ENCODE data around the gene PACRG. TPM values are rescaled to one million over a fixed set of nuclear protein-coding genes. Genes with fewer than 3 reads are reported as not detected.

Gene PACRG
- total and polyA plus RNA-seq, 2 of the 8 experiments (the other 6 are each of a cell fraction or from before 2014, with no cell fraction given) = 0.44 to 0.54 TPM

GRCh38 chr6:163192591-163192990, 464.8 kb downstream of the PACRG start:
- FAIRE-seq = no peak

More at GRCh38 chr6:163192591-163192990, 464.8 kb downstream of the PACRG start:
- WGBS, 2 experiments (ENCODE audit: extremely low coverage in 1 of 2, insufficient coverage in 1 of 2, insufficient read length in 1 of 2, insufficient replicate concordance in 2 of 2, low coverage in 1 of 2, low lambda C conversion rate in 2 of 2, missing lambda C conversion rate in 1 of 2) = 72% methylated on average over 5 of the region's 5 CpGs; no CpG with 5 or more reads in 1 of the 2 experiments
- Histone ChIP-seq H3K79me1 (ENCODE audit: low read depth, low read length) (no peaks in the 10 kb centered on the region), H2AK5ac (ENCODE audit: low read depth, low read length) (no peak overlapping the region), H3K4me3 (ENCODE audit: extremely low read depth in 1 of 4, insufficient read depth in 2 of 4, low read depth in 3 of 4, low read length in 4 of 4) (no peak overlapping the region), H3K27ac (ENCODE audit: low read depth, low read length) (no peak overlapping the region), H3K79me2 (ENCODE audit: control insufficient read depth in 1 of 2, insufficient read depth in 2 of 2, low read length in 2 of 2) (no peaks in the 10 kb centered on the region), H4K20me1 (replicated peaks in 1 of 2; ENCODE audit: control insufficient read depth in 1 of 2, insufficient read depth in 2 of 2, low read length in 2 of 2) (no peaks in the 10 kb centered on the region), H3K23me2 (ENCODE audit: low read depth, low read length) (no peaks in the 10 kb centered on the region), H2BK20ac (ENCODE audit: low read length) (no peak overlapping the region), H2BK15ac (ENCODE audit: low read length) (no peak overlapping the region), H4K91ac (replicated peaks; ENCODE audit: insufficient read length, low read length) (no peak overlapping the region), H3K4me1 (replicated peaks in 1 of 4; ENCODE audit: control insufficient read depth in 3 of 4, insufficient read depth in 4 of 4, low read length in 3 of 4) (no peaks in the 10 kb centered on the region), H3K36me3 (ENCODE audit: control insufficient read depth in 2 of 4, insufficient read depth in 4 of 4, low read length in 3 of 4) (no peaks in the 10 kb centered on the region), H3K27me3 (replicated peaks in 1 of 4; ENCODE audit: control insufficient read depth in 3 of 4, extremely low read depth in 1 of 4, insufficient read depth in 3 of 4, low read length in 3 of 4) (no peaks in the 10 kb centered on the region), H2AFZ (ENCODE audit: low read length) (no peak overlapping the region), H3K4ac (replicated peaks; ENCODE audit: insufficient read length, low read depth, low read length) (no peak overlapping the region), H3K4me2 (ENCODE audit: insufficient read depth in 1 of 2, low read depth in 2 of 2, low read length in 2 of 2) (no peak overlapping the region), H3K18ac (ENCODE audit: extremely low read depth, low read length) (no peak overlapping the region), H2BK120ac (replicated peaks; ENCODE audit: low read depth, low read length) (no peak overlapping the region), H2BK5ac (ENCODE audit: low read depth, low read length) (no peak overlapping the region), H3K9ac (replicated peaks in 1 of 4; ENCODE audit: extremely low read depth in 1 of 4, low read depth in 3 of 4, low read length in 3 of 4) (no peak overlapping the region), H3K23ac (ENCODE audit: insufficient read length) (no peak overlapping the region), H3K9me3 (ENCODE audit: insufficient read depth in 2 of 2, low read depth in 1 of 2, low read length in 1 of 2) (no peaks in the 10 kb centered on the region), H3K56ac (replicated peaks; ENCODE audit: insufficient read length, low read depth, low read length) (no peak overlapping the region), H4K5ac (ENCODE audit: insufficient read length, low read depth, low read length) (no peak overlapping the region), H4K8ac (ENCODE audit: extremely low read depth, insufficient read depth, low read length) (no peak overlapping the region), H2BK12ac (ENCODE audit: low read depth, low read length) (no peak overlapping the region), H3K14ac (ENCODE audit: insufficient read length) (no peak overlapping the region)
- TF ChIP-seq BACH1 (IDR thresholded peaks at IDR 0.05; ENCODE audit: low read length) (no peak), NRF1 (IDR thresholded peaks at IDR 0.05; ENCODE audit: low read depth, low read length) (no peak)
- ChIA-PET POLR2A (ENCODE audit: partially characterized antibody) (no interaction called here), CTCF (ENCODE audit: partially characterized antibody) (no interaction called here)
- no peak for DNase-seq (ENCODE audit: low read depth in 1 of 2, low spot score in 2 of 2)
